Measurements from ENCODE around the gene RNU7-1. TPM values are rescaled to one million over a fixed set of nuclear protein-coding genes. Genes with fewer than 3 reads are reported as not detected.

Gene RNU7-1
- total and polyA plus RNA-seq, 2 of the 4 experiments (the other 2 are of a cell fraction), result not detected

- Histone ChIP-seq H4K8ac (ENCODE audit: low read depth in 2 of 2, low read length in 2 of 2) (0 out of 4 replicates have a peak overlapping the region, but pooled peaks of 1 of the 2 experiments have one; percentile 22), H2BK5ac (ENCODE audit: low read depth, low read length, poor library complexity, severe bottlenecking) (no peak overlapping the region), H4K5ac (ENCODE audit: low read depth, low read length) (no peak overlapping the region), H3K4me1 (ENCODE audit: control insufficient read depth, insufficient read depth, low read length) (peaks cover 20% of the 10 kb centered on the region), H2BK15ac (ENCODE audit: low read depth, low read length) (no peak overlapping the region), H3K23ac (ENCODE audit: low read depth, low read length) (no peak overlapping the region), H2AFZ (replicated peaks; ENCODE audit: low read length, poor library complexity) (no peak overlapping the region), H3K9me1 (ENCODE audit: insufficient read depth, low read length) (peaks cover 6% of the 10 kb centered on the region; the same call in 1 of the 2 replicates), H3K4ac (ENCODE audit: low read depth, low read length) (no peak overlapping the region), H3K9ac (ENCODE audit: low read depth, low read length) (no peak overlapping the region), H2AK9ac (replicated peaks; ENCODE audit: low read depth, low read length, poor library complexity) (no peak overlapping the region), H4K20me1 (ENCODE audit: insufficient read depth, low read length) (peaks cover 4% of the 10 kb centered on the region; the same call in 1 of the 2 replicates), H3K4me3 (ENCODE audit: insufficient read depth, low read depth, low read length) (no peak overlapping the region), H3K18ac (ENCODE audit: low read depth, low read length) (no peak overlapping the region), H2BK120ac (ENCODE audit: low read depth, low read length) (no peak overlapping the region), H3K27me3 (ENCODE audit: control insufficient read depth, insufficient read depth, low read length) (no peaks in the 10 kb centered on the region), H2AK5ac (ENCODE audit: low read depth, low read length) (no peak overlapping the region), H4K91ac (ENCODE audit: insufficient read depth, low read depth, low read length) (no peak overlapping the region), H3K36me3 (ENCODE audit: control insufficient read depth, insufficient read depth, low read length) (peaks cover 34% of the 10 kb centered on the region), H3K79me1 (ENCODE audit: low read depth in 1 of 2, low read length in 2 of 2) (peaks cover 16 to 22% of the 10 kb centered on the region in 2 experiments; a peak in 3 of 4 replicates), H3K4me2 (ENCODE audit: low read depth, low read length) (no peak overlapping the region), H3K27ac (ENCODE audit: insufficient read depth, low read length) (no peak overlapping the region), H3K9me3 (ENCODE audit: control insufficient read depth, insufficient read depth, low read length) (no peaks in the 10 kb centered on the region), H2BK20ac (ENCODE audit: low read depth, low read length) (no peak overlapping the region), H3K56ac (ENCODE audit: extremely low read depth, insufficient read depth, low read length) (no peak overlapping the region), H3K14ac (replicated peaks; ENCODE audit: low read depth, low read length) (no peak overlapping the region)
- ChIA-PET POLR2A (ENCODE audit: unreplicated experiment) (interaction anchor here (0.5 kb wide), 1 partner anchor 131 kb away, joined by 3 read pairs; no protein-coding TSS in a partner anchor), CTCF (interaction anchor here (0.6 to 1.8 kb wide), 4 partner anchors 10 to 184 kb away, joined by 3 to 7 read pairs (median 4); partner anchors contain the start of genes ENO2 and SPSB2)
- no peak for TF ChIP-seq FOS (IDR thresholded peaks at IDR 0.05; ENCODE audit: low read depth, low read length)
- TF ChIP-seq NFE2L2 (IDR thresholded peaks at IDR 0.05; ENCODE audit: low read depth, low read length), result no peak
- TF ChIP-seq RCOR1 (IDR thresholded peaks at IDR 0.05; ENCODE audit: insufficient replicate concordance, low read length), result no peak
- no peak for TF ChIP-seq SMC3 (IDR thresholded peaks at IDR 0.05; ENCODE audit: low read depth, low read length)
- TF ChIP-seq BHLHE40 (IDR thresholded peaks at IDR 0.05; ENCODE audit: low read depth, low read length), result no peak
- TF ChIP-seq CEBPB (IDR thresholded peaks at IDR 0.05; ENCODE audit: low read depth, low read length), result no peak
- TF ChIP-seq RAD21 (IDR thresholded peaks at IDR 0.05; ENCODE audit: low read length), result no peak
- TF ChIP-seq USF2 (IDR thresholded peaks at IDR 0.05; ENCODE audit: low read depth, low read length), result no peak
- TF ChIP-seq POLR2A (IDR thresholded peaks at IDR 0.05; ENCODE audit: low read depth, low read length), result no peak
- TF ChIP-seq CTCF (conservative IDR thresholded peaks at IDR 0.05; ENCODE audit: low read depth, low read length), result no peak
- TF ChIP-seq RFX5 (IDR thresholded peaks at IDR 0.05; ENCODE audit: low read depth, low read length), result no peak
- TF ChIP-seq CHD1 (IDR thresholded peaks at IDR 0.05; ENCODE audit: low read depth, low read length), result no peak
- TF ChIP-seq ELK1 (IDR thresholded peaks at IDR 0.05; ENCODE audit: borderline replicate concordance, low read depth, low read length), result no peak
- TF ChIP-seq MAZ (IDR thresholded peaks at IDR 0.05; ENCODE audit: borderline replicate concordance, low read depth, low read length), result no peak
- DNase-seq, result no peak
- ATAC-seq (ENCODE audit: low read depth), result no peak
- intact Hi-C loops (cut with micrococcal nuclease), result loop anchor here (1.0 to 2.0 kb wide), 3 partner anchors 14 to 51 kb away; partner anchors contain the start of gene SPSB2
- BruUV-seq (replicated peaks), result no TSS peak
- 80% methylated on average over 3 of the region's 6 CpGs; no CpG with 5 or more reads in 1 of the 2 experiments for WGBS, 2 experiments (ENCODE audit: extremely low coverage in 2 of 2, insufficient read length in 1 of 2)
- in situ Hi-C loops (cut with MboI; ENCODE audit: low sequenced_read_pairs), result no loop called here
- dilution Hi-C loops (cut with HindIII; ENCODE audit: low sequenced_read_pairs, unreplicated experiment), result no loop called here
These were observed 19.8 kb upstream of the RNU7-1 start for GRCh38 chr12:6923851-6924250.

All from IMR-90 (cell line).